ENCODE data around the gene PHRF1.

- TF ChIP-seq CTCF (IDR thresholded peaks at IDR 0.05) (no peak), POLR2A (IDR thresholded peaks at IDR 0.05) (peak in 1 of 2 donors; percentile 93)
Observed at GRCh38 chr11:615504-616319, 39.4 kb downstream of the PHRF1 start, which contains the start of gene IRF7.

Measured in heart left ventricle (tissue), 13 donors.